HG02870 (cell line): ENCODE measurements around the gene IQCE.
"Not testable (repeated sequence)": the region's sequence is repeated elsewhere in the genome, so short reads cannot be mapped to it uniquely, and the experiment has no call there.

ENCODE experiments used
- ATAC-seq: cut with Tn5 transposase; IDR thresholded peaks from one replicate; pipeline ENCODE4 v1.9.1; 2021; ENCODE audit warnings: mild to moderate bottlenecking, moderate library complexity; ENCODE audit not compliant: unreplicated experiment

IQCE gene

DNA sequence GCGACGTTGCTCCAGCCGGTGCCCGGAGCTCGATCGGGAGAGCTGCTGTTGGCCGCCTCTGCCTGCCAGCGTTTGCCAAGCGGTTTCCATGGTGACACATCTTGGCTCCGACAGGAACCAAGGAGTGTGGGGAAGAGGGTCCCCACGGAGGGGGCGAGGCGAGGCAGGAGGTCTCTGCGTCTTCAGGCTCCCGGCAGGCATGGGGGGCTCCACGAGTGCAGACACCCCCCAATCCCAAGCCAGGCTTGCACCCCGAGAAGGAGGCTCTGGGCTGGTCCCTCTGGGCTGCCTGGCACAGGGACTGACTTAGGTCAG, 27.0 kb upstream of the IQCE start:
- ATAC-seq: not testable (repeated sequence)

DNA sequence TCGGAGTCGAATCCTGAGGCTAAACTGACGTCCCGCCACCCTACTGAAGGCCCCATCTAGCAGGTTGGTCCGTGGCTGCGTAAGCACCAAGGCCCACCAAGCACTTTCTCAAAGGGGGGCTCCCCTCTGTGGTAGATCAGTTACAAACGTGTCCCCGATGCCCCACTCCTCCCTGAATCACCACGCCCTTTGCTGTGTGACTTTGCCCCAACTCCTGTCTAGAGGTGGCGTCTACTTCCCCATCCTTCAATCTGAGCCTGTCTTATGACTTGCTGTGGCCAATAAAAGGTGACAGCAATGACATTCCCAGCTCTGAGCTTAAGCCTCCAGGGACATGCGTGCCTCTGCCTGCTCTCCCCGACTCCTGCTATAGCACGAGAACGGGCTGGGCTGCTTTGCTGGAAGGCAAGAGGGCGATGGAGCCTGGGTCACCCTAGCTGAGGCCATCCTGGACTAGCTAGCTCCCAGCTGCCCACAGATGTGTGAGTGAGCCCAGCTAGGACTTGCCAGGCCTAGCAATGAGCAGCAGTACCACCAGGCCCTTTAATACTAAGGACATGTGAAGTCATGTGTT, 26.5 kb upstream of the IQCE start:
- not testable (repeated sequence) for ATAC-seq

DNA sequence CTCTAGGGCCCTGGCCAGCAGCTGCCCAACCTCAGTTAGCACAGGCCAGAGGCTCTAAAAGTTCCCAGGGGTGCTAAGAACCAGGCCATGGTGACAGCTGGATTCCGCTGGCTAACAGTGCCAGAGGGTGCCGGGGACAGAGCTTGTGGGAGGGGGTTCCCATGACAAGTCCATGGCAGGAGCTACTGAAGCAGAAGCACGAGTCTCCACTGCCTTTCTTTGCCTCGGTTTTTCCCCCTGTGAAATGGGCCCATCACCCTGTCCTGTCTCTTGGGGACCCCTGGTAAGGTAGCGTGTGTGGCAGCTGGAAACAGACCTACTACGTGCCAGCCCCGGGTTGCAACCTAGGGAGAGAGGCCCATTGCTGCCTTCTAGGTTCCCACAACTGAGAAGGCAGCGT, 26.0 kb upstream of the IQCE start:
- ATAC-seq: not testable (repeated sequence)

DNA sequence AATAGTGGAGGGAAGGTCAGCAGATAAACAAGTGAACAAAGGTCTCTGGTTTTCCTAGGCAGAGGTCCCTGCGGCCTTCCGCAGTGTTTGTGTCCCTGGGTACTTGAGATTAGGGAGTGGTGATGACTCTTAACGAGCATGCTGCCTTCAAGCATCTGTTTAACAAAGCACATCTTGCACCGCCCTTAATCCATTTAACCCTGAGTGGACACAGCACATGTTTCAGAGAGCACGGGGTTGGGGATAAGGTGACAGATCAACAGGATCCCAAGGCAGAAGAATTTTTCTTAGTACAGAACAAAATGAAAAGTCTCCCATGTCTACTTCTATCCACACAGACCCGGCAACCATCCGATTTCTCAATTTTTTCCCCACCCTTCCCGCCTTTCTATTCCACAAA, 25.2 kb upstream of the IQCE start:
- ATAC-seq: not testable (repeated sequence)

GRCh38 chr7:2534214-2534613, 24.6 kb upstream of the IQCE start:
- ATAC-seq: not testable (repeated sequence)

GRCh38 chr7:2535872-2536627, 22.7 kb upstream of the IQCE start:
- not testable (repeated sequence) for ATAC-seq

GRCh38 chr7:2537981-2538851, 20.6 kb upstream of the IQCE start:
- ATAC-seq: no peak

- ATAC-seq: no peak
These were observed 19.5 kb upstream of the IQCE start for GRCh38 chr7:2539031-2539911.

DNA sequence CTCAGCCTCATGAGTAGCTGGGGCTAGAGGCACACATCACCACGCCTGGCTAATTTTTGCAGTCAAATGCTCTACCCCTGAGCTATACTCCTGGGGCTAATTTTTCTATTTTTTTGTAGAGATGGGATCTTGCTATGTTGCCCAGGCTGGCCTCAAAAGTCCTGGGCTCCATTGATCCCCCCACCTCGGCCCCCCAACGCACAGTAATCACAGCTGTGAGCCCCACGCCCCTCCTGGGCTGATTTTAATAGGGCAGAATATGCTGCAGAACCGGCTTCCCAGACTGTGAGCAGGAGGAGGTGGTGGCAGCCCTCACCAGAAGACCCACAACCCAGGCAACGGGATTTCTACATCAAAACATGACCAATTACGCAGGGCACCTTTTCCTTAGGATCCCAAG, 18.6 kb upstream of the IQCE start:
- ATAC-seq: no peak

- no peak for ATAC-seq
These were observed 18.1 kb upstream of the IQCE start for GRCh38 chr7:2540641-2541051.

DNA sequence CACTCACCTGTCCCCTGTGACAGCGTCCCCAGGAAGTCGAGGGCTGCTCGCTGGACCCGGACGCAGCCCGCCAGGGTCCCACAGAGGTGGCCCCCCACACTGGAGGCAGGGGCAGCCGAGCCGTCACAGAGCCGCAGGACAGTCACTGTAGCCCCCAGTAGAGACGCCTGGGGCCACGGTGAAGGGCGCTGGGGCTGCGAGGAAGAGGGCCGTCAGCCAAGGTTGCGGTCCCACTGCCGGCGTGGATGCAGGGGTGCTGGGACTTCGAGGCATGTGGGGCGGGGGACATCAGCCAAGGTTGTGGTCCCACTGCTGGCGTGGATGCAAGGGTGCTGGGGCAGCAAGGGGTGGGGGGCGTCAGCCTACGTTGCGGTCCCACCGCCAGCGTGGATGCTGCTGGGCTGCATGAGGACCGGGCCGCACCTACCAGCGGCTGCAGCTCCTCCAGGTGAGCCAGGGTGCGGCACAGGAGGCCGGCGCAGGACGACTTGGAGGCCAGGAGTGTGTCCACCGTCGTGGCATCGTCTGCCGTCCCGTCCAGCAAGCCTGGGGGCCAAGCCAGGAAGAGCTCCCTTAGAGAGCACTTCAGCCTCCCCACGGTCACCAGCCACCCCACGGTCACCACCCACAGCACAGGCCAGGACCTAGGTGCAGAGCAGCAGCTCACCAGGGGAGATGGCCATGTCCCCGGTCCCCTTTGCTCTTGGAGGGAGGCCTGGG, 17.3 kb upstream of the IQCE start:
- ATAC-seq: no peak

GRCh38 chr7:2542011-2542915, 16.5 kb upstream of the IQCE start:
- ATAC-seq: no peak

DNA sequence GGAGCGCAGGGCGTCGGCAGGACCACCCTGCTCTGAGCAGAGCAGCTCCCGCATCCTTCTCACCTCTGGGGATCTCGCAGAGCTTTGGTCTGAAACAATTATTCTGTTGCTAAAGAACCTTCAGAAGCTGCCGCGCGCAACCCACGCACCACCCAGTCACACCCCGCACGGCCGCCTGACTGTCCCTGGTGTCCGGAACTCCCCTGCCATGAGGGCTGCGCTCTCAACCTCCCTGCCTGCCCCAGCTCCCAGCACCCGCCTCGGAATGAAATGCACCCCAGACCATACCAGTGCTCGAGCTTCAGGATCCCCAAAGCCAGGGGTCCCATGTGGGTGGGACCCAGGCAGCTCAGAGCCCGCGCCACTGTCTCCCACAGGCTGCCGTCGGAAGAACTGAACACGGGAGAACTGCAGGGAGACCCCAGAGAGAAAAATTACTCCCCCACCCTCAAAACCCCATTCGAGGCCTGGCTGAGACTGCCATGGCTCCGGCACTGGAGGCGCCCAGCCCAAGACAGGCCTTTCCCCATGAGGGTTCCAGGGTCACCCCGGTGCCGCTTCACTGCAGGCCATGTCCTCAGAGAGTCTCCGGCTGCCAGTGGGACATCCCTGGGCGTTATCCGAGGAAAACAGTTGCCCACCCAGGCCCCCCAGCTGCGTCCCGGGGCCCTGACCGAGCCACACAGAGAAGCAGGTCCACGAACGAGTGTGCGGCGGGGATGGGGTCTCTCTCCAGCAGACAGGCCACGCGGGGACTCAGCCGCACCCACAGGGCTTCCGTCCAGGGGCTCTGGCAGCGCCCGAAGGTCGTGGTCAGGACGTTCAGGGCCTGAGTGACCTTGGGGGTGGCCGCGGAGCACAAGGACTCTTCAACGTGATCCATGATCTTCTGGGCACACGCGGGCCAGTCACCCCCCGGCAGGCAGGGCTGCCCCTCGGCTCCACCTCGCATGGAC, 15.6 kb upstream of the IQCE start:
- ATAC-seq: no peak

DNA sequence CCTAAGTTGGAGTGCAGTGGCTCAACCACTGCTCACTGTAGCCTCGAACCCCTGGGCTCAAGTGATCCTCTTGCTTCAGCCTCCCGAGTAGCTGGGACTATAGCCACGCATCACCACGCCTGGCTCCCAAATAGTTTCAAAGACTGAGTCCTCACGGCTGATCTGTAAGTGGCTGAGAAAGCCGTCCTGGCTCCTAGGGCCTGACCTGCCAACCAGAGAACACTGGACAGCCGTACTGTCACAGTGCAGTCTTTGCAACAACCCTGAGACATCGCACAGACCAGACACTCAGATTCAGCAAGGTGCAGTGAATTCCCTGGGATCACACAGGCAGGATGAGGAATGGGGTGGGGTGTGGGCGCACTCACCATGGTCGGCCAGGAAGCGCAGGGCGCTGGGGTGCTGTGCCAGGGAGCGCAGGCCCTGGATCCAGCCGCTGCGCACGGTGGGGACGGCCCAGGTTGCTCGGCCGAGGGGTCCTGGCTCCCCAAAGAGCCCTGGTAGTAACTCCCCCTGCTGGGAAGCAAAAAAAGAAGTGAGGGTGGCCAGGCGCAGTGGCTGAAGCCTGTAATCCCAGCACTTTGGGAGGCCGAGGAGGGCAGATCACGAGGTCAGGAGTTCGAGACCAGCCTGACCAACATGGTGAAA, 14.1 kb upstream of the IQCE start:
- ATAC-seq: no peak

DNA sequence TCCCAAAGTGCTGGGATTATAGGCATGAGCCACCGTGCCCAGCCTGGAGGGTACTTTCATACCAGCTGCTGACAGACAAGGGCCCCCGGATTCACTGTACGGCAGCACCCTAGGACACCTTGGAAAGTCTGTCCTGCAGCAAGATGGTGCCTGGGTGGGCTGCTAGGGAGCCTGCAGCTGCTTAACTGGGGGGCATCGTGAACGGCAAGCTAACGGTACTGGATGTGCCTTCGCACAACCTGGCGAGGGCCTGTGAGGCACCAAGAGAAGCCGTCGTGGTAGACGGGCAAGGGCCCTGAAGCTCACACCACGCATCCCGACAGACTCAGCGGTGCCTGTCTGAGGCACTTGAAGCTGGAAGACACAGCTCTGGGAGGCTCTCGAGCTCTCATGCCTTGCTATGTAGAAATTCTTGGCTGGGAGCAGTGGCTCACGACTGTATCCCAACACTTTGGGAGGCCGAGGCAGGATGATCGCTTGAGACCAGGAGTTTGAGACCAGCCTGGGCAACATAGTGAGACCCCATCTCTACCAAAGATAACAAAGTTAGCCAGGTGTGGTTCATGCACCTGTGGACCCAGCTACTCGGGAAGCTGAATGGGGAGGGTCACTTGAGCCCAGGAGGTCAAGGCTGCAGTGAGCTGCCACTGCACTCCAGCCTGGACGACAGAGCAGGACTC, 12.9 kb upstream of the IQCE start:
- ATAC-seq: no peak

- ATAC-seq: no peak
These were observed 11.8 kb upstream of the IQCE start for GRCh38 chr7:2546776-2547586.
